SH-SY5Y (cell line): ENCODE measurements around the gene NFKBIE.

Experiments used
- GATA2 ChIP-seq: IDR thresholded peaks from 2 replicates; pipeline ENCODE4 v1.6.1; 2011; ENCODE audit warnings: mild to moderate bottlenecking, low read depth, low read length
- GATA3 ChIP-seq: IDR thresholded peaks from 2 replicates; pipeline ENCODE4 v1.6.1; 2011; ENCODE audit warnings: low read depth, mild to moderate bottlenecking, low read length, moderate library complexity

DNA sequence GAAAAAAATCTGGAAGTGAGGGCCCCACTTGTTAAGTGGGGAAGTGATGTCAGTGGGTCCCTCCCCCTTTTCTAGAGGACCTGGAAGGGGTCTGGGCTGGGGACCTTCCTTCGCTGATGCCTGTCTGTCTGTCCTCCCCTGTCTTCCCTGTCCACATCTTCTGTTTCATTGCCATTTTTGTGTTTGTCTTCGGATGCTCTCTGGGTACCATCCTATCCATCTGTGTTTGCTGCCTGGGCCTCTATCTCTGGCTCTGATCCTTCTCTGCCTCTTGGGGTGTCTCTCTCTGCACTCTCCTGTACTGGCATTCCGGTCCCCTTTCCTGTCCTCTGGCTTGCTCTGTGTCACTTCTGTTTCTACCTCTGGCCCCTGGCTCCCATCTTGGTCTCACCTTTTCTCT, 7.2 kb upstream of the NFKBIE start:
- TF ChIP-seq GATA2 (no peak), GATA3 (no peak)
